GM18867 (cell line): ENCODE data around the gene DCUN1D3.
A peak's percentile ranks its signal among the peaks of the same experiment; 100 is the strongest.

Source experiments
- ATAC-seq: cut with Tn5 transposase; IDR thresholded peaks from one replicate; pipeline ENCODE4 v1.9.1; 2021; ENCODE audit warnings: mild to moderate bottlenecking, moderate library complexity; ENCODE audit not compliant: unreplicated experiment

DCUN1D3 gene

DNA sequence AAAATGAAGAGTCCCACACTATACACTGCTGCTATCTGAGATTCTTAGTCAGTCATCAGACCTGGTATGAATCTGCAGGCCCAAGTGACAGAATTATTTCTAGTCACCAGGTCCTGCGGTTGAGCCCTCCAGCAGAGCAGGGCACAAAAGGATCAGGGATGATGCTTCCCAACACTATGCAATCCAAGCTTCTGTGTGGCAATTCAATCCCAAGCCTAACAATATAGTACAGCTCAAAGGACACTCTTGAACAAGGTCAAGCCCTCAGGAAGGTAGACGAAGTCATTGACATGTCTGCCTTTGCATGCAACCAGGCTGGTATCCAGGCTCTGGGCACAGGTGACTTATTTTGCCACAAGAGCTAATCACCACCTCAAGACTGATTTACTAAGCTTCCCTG lies 5.8 kb downstream of the DCUN1D3 start:
- ATAC-seq: no peak

DNA sequence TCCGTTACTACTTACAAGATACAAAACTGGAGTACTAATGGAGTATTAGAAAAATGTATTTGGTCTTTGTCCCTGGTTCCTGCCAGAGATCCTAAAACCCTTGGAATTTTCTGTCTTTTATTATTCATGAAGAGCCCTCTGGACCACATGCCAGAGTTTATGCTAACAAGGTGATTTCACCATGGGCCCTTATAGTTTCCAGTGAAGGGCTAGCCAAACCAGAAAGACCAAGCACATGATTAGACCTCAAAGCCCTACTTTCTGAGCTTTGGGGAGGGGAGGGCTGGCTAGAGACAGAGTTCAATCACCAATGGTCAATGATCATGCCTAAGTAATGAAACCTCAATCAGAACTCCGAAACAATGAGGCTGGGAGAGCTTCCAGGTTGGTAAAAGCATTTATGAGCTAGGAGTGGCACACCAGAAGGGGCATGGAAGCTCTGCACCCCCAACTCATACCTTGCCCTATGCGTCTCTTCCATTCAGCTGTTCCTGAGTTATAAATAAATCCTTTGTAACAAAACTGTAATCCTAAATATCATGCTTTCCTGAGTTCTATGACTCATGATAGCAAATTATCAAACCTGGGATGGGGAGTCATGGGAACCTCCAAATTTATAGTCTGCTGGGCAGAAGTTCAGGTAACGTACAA lies 10.4 kb downstream of the DCUN1D3 start:
- no peak for ATAC-seq

DNA sequence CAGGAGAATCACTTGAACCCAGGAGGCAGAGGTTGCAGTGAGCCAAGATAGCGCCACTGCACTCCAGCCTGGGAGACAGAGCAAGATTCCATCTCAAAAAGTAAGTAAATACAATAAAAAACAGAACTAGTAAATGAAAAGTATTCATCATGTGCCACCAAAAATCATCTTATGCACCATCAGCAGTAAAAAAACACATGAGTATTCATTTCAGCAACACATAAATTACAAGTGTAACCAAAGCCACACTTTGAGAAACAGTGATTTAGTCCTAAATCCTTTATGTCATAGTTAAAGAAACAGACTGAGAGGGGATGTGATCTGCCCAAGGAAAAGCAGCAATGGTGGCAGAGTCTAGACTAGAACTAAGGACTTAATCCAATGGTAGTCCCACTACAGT lies 13.0 kb downstream of the DCUN1D3 start:
- no peak for ATAC-seq

DNA sequence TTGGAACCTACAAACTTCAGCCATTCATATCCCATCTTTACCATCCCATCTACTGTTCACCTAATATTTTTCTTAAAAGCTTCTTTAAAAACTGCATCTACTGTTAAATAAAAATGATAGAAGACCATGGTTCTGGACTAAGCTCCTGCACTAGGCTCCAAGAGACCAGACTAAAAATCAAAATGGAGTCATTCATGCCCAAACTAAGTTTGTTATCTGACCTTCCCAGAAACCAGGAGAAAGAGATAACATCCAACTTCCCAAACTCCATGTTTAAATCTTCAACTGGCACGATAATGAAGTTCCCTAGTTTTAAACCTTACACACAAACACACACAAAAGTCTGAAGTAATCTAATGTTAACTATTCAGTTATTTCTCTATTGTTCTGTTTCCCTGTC lies 13.8 kb downstream of the DCUN1D3 start:
- ATAC-seq: no peak

DNA sequence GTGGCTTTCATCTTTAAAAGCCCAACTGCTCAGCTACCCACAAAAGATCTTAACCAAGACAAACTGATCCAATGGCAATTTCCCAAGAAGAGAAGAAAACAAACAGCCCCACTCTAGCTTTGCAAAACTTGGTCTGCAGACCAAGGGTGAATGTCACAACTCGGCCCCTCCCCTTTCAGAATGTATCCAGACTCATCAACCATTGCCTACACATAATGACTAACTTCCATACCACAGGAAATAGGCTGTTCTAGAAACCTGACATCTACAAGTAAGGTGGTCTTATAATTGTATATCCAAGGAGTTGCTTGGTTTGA lies 16.0 kb downstream of the DCUN1D3 start:
- no peak for ATAC-seq

DNA sequence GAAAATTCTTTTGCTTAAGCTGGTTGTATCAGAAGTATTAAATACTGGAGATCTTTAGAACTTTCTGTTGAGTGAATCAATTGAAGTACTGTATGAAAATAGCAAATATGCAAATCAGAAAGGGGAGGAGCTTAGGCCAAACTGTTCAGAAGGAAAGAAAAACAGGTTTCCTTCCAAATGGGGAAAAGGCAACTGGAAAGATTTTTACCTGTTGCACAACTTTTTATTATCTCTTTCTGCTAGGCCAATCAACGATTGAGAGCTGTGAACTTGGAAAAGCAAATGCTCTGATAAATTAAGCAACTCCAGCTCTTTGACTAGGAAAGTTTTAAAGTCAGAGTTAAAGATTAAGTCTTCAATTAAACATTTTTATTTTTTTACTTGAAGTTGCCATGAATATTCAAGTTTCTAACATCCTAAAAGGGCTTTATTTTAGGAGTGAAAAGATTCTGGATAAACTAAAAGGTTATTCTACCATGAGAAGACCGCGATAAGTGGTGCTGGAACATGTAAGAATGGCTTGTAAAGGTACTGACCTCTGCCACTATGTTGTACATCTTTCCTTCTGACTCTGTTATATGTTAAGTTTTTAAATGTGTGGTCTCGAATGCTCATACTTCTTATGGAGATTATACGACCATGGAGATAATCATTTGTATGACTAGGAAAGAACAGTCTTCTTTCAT lies 16.5 kb downstream of the DCUN1D3 start:
- ATAC-seq: no peak

DNA sequence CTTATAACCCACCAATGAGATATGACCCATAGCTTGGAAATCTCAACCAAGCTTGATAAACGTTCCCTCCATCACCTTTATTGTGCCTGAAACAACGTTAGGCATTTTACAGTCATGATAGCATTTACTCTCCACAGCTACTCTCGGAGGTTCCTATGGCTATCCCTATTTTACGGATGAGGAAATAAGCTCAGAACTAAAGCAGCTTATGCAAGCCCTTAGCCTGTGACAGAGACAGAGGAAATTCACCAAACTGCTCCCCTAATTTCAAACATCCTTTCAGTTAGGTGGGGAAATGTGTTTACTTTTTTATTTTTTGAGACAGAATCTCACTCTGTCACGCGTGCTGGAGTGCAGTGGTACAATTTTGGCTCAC lies 18.7 kb downstream of the DCUN1D3 start:
- no peak for ATAC-seq

DNA sequence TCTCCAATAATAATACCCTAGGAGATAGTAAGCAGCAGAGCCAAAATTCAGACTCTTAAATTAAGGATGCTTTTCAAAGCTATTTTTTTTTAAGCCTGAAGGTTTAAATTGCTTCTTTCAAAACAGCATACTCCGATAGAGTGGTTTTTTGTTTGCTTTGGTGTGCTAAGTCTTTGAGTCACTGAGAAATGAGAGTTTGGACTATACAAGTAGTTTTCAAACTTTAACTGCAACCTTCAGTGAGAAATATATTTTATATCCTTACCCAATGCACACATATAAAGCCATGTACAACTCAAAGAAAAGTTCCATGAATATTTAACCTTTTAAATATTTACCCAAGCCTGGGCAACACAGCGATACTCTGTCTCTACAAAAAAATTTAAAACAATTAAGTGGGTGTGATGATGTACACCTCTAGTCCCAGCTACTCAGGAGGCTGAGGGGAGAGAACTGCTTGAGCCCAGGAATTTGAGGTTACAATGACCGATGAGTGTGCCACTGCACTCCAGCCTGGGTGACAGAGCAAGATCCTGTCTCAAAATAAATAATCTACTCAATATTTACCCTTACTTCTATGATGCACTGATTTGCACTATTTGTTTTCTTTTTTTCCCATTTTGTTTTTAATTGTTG lies 19.2 kb downstream of the DCUN1D3 start:
- ATAC-seq: no peak

DNA sequence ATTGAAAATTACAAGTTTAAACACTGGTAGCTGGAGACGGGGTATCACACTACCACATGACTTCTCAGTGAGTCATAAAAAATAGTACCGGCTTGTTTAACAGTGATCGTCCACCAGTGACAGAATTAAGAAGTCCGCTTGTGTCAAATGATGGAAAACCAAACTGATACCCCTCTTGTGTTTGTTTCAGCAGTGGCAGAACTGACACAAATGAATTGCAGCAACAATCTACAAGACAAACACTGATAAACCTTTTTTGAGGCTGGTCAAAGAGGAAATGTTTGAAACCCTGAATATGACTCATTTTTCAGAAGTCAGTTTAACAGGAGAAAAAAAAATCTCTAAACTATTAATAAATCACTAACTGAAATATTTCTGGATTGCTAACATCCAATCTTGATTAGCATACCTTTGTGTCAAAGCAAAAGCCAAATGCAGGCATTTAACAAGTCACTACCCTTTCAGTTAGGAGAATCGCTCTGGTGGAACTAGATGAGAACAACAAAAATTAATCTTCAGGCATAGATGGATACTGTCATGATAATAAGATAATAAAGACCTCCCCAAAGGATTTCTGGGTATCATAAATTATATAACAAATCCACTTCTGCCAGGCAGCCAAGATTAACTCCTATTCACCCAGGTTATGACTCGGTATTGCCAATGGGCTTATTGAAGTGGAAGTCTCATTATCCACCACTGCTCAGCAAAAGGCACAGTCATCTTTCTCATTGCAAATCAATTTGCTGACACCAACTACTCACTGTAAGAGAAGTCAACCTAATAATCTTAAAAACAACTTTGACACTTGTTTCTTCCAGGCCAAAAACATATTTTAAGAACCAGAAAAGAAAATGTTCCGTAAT lies 20.8 kb downstream of the DCUN1D3 start:
- ATAC-seq: peak; percentile 34

DNA sequence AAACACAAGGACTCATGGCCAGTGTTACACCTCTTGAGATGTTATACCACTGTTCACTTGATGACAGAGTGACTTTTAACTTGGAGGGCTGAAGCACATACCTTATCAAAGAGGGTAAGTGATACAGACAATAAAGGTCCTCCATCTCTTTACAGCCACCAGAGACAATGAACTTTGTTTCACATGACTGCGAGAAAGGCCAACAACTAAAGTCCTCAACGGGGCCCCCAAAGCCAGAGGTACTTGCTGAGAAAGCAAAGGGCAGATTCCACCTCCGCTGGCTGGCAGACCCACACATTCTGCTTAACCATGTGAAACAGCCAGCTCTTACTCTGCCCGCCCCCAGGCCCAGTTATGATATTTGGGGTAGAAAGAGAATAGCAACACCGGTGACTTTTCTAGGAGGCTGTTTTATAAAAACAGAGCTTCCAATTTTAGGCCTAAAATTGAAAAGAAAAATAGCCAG lies 21.4 kb downstream of the DCUN1D3 start:
- ATAC-seq: no peak

DNA sequence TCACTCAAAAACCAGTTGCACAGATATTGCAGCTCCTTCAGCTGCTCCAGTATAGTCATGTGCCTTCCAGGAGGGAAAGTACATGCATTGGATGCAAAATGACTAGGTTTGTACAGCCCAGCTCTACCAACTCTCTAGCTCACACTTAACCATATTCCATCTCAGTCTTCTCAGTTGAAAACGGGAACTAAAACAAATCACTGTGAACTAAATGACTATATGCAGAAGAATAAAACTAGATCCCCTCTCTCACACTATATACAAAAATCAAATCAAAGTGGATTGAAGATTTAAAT lies 24.9 kb downstream of the DCUN1D3 start:
- no peak for ATAC-seq

DNA sequence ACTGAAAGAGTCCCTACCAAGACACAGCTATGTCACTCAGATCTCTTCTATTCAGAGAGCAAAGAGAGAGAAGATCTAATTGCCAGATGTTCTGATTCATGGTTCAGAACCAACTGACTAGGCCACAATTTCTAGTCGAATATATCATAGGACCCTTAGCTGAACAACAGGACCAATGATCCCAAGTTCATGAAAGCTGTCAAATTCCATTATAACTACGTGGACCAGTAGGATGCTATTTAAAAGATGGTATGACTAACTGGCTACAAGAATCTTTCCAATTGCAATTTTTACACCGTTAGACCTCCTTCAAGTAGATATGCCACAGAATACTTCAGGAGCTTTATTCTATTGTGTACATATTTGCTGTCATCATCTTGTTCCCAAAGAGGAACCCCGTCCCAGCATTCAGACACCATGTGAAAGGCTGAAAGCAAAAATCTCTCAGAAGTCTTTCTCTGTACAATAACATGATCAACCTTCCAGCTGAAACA lies 26.0 kb downstream of the DCUN1D3 start:
- ATAC-seq: peak; percentile 15

DNA sequence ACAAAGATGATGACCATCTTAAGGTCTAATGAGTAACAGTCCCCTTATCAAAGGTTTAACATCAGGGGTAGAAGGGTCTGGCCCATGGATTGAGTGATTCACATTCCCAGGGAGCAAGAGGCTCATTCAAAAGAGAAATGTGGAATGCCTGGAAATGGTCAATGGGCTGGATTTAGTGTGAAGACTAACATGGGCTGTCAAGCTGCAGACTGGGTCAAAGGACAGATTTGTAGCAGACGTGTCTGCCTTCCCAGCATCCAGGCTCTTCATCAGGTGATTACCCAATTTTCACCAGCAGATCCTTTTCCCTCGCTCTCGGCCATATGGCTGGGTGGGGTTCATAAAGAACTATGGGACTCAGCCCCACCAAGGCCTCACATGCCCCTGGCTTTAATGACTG lies 26.8 kb downstream of the DCUN1D3 start:
- ATAC-seq: no peak

DNA sequence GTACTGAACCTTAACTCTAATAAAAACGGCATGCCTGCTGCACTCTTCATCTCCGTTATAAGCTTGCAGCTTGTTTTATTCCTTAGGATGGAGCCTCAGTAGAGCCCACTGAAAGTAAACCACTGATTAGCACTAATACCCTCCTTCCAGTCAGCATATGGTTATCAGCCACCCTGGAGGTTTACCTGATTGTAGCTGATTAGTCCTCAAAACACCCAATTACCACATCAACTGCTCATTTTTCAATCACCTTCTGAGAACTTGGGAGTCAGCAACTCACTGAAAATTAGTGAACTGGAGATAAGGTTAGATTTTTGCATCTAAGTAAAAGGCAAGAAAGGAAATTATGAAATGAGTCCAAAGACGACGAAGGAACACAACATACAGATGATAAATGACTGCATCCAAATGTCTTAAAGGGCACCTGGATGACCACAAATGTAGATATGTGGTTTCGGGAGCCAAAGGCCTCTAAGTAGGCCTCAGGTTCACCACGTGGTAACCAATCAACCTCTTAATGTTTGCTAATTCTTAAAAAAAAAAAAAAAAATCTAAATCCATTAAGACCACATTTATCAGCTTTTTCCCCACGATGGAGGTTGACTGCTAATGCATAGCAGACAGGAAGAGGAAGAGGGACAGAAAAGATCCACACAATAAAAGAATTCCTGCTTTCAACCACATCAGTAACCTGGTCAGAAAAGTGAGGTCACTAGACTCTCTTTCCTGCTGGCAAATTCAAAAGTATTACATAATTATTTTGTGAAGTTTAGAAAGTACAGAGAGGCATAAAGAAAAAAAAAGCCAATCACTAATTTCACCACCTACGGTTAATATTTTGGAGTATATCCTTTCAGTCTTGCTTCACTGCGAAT lies 28.0 kb downstream of the DCUN1D3 start:
- ATAC-seq: no peak

DNA sequence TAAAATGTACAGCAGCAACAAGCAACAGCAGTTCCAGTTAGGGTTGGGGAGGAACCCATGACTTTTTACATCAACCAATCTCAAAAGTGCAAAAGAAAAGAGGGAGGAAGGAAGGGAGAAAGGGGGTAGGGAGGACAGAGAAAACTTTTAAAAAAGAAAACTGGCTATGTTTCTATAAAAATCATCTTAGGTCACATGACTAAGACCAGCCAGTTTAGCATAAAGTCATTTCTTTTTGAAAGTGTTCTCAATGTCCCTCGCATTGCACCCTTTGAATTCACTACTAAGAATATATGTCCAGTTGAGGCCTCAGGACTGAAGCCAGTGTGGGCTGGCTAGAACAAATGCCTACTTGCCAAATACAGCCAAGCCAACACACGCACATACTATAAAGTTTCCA lies 28.9 kb downstream of the DCUN1D3 start:
- no peak for ATAC-seq

DNA sequence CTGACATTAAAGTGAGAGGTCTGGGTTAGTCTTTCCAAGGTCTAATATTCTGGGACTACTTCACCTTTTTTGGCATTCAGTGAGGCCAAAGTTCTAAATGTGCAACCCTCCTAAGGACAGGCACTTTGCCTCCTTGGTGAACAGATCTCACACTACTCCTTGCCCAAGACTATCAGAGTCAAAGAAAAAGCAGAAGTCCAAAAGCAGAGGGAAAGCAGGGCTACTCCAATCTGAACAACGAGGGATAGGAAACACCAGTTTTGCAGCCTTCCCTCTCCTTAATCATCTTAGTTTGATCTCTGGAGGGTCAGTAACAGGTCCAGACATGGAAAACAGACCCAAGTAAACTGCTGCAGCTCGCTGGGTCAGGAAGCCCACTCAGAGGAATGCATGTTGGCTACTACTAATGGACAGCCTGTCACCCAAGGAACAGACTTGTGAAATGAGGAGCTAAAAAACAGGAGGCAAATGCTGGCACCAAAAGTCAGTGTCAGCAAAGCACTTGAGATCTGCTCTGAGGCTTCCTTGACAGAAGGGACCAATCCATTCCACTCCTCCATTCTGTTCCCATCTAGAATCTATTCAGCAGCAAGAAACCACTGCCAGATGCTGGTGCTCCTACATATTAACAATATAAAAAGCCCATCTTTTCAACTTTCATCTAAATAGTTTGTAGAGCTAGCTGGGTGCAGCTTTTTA lies 29.9 kb downstream of the DCUN1D3 start:
- ATAC-seq: no peak

DNA sequence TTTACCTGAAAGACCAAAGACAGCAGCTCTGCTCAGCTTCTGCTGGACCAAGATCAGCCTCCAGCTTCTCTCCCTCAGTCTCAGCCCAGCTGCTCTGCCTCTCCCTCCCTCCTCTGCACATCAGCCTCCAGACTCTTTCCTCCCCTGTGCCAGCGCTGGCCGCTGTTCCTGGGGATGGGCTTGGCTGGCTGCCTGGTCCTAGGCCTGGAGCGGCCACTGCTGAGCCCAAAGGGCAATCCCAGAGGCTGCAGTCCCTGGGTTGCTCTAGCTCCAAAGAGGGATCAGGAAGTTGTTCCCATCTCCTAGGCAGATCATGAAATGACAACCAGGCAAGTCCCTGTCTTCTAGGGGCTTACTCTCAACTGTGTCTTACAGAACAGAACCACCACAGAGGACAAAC lies 31.3 kb downstream of the DCUN1D3 start:
- ATAC-seq: no peak

DNA sequence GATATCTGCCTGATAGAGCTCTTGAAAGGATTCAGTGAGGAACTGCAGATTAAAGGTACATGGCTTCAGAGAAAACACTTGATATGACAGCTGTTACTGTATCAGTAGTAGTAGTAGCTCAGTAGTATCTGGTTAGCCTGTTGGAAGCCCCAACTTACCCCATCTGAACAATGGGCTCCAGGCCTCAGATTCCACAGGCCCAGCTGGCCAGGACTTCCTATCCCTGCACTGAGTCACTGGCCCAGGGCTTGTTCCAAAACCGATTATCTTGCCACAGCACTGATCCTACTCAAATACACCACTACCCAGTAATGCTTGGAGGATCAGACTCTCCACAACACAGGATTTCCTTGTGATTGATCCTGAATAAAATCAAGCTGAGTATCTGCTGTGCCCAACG lies 32.6 kb downstream of the DCUN1D3 start:
- ATAC-seq: no peak

DNA sequence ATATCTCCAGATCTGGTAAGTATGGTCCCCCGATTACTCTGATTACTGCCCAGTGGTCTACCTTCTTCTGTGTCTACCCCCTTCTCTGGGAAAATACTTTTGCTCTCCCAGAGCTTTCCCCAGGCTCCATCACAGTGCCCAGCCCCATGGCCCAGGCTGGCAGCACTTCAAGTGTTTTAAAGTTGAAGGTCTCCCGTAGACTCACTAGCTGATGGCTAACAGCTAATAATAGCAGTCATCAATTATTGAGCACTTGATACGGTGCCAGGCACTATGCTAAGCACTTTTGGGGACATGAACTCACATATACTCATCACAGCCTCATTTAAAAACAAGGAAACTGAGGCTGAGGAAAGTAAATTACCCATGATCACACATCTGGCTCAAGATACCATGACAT lies 33.4 kb downstream of the DCUN1D3 start:
- no peak for ATAC-seq

DNA sequence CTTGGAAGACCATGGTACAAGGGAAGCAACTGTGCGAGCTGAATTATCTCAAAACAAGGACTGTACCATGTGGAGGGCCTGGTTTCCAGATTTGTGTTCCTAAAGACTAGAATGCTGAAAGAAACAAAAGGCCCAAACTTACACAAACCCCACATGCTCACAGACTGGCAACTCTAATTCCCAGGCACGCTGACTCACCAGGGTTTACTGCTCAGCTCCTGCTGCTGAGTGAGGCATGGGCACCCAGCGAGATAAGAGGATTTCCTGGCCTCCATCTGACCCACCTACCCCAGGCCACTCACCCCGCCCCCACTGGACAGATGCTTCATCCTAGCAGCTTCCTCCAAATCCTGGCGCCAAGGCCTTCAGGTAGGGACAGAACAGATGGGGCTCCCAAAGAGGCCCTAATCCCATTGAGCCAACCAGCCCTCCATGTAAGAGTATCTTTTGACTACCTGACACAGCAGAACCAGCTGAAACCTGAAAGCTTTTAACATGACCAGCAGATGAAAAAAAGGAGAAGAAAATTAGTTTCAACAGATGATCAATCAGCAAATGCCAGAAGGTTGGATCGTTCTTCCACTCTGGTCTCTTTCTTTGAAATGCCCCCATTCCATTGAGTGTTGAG lies 33.9 kb downstream of the DCUN1D3 start:
- peak; percentile 17 for ATAC-seq
